HepG2 (cell line): ENCODE results near the gene RCHY1. TPM values are rescaled to one million over a fixed set of nuclear protein-coding genes. Genes with fewer than 3 reads are reported as not detected.

Experiments
- ATM ChIP-seq: fragments of 450-650 bp; IDR thresholded peaks from 2 replicates; pipeline ENCODE4 v1.7.1; 2017; ENCODE audit warnings: mild to moderate bottlenecking, borderline replicate concordance
- CENPX ChIP-seq: sonication (generic); formaldehyde crosslinking; IDR thresholded peaks from 2 replicates; pipeline ENCODE4 v1.9.0; 2021; ENCODE audit warnings: mild to moderate bottlenecking, missing genetic modification reagents, moderate library complexity
- E2F2 ChIP-seq: sonication (generic); formaldehyde crosslinking; IDR thresholded peaks from 2 replicates; pipeline ENCODE4 v1.4.0; 2020; ENCODE audit warnings: missing genetic modification reagents, borderline replicate concordance
- FOXO1 ChIP-seq: sonication (generic); formaldehyde crosslinking; IDR thresholded peaks from 2 replicates; pipeline ENCODE4 v1.4.0; 2020; ENCODE audit warnings: missing genetic modification reagents
- FUBP1 ChIP-seq: sonication (generic); formaldehyde crosslinking; IDR thresholded peaks from 2 replicates; pipeline ENCODE4 v1.5.1; 2020; ENCODE audit warnings: missing genetic modification reagents, mild to moderate bottlenecking, borderline replicate concordance
- GABPB1 ChIP-seq: IDR thresholded peaks from 2 replicates; pipeline ENCODE4 v1.6.1; 2016; ENCODE audit warnings: mild to moderate bottlenecking, missing genetic modification reagents, moderate library complexity, missing compliant biosample characterization
- IKZF1 ChIP-seq: fragments of 450-650 bp; IDR thresholded peaks from 2 replicates; pipeline ENCODE4 v1.7.1; 2016
- IRF1 ChIP-seq: sonication (generic); formaldehyde crosslinking; IDR thresholded peaks from 2 replicates; pipeline ENCODE4 v1.4.0; 2020; ENCODE audit warnings: low read depth, mild to moderate bottlenecking, missing genetic modification reagents
- LCORL ChIP-seq, 2 experiments: fragments of 450-650 bp in 1 of 2; sonication (generic) in 1 of 2; formaldehyde crosslinking in 1 of 2; IDR thresholded peaks; 2 replicates each; pipeline versions ENCODE4 v1.5.0 to v1.6.1; 2017 to 2020; ENCODE audit warnings: antibody characterized with exemption in 1 of 2, missing genetic modification reagents in 1 of 2
- MBNL3 ChIP-seq: fragments of 250-450 bp; sonication (Bioruptor Pico); conservative IDR thresholded peaks from 2 replicates; pipeline ENCODE4 v1.8.0; 2022; ENCODE audit warnings: mild to moderate bottlenecking, inconsistent platforms
- MTF1 ChIP-seq: sonication (generic); formaldehyde crosslinking; IDR thresholded peaks from 2 replicates; pipeline ENCODE4 v1.5.0; 2020; ENCODE audit warnings: missing genetic modification reagents
- NCOA2 ChIP-seq: sonication (generic); formaldehyde crosslinking; IDR thresholded peaks from 2 replicates; pipeline ENCODE4 v1.8.0; 2022; ENCODE audit warnings: inconsistent platforms
- NFYB ChIP-seq: sonication (generic); formaldehyde crosslinking; IDR thresholded peaks from 2 replicates; pipeline ENCODE4 v1.4.0; 2020; ENCODE audit warnings: missing genetic modification reagents
- RFX3 ChIP-seq: IDR thresholded peaks from 2 replicates; pipeline ENCODE4 v1.6.1; 2016; ENCODE audit warnings: missing biosample characterization, missing genetic modification reagents
- STAT5B ChIP-seq: sonication (generic); formaldehyde crosslinking; IDR thresholded peaks from 2 replicates; pipeline ENCODE4 v1.4.0; 2020; ENCODE audit warnings: missing genetic modification reagents
- THAP11 ChIP-seq: IDR thresholded peaks from 2 replicates; pipeline ENCODE4 v1.6.1; 2016; ENCODE audit warnings: missing biosample characterization, missing genetic modification reagents
- TOE1 ChIP-seq: sonication (generic); formaldehyde crosslinking; IDR thresholded peaks from 2 replicates; pipeline ENCODE4 v1.4.0; 2020; ENCODE audit warnings: mild to moderate bottlenecking, missing genetic modification reagents
- TP53 ChIP-seq: sonication (generic); formaldehyde crosslinking; conservative IDR thresholded peaks from 2 replicates; pipeline ENCODE4 v1.4.0; 2020; ENCODE audit warnings: missing genetic modification reagents
- TRIM24 ChIP-seq: sonication (generic); formaldehyde crosslinking; IDR thresholded peaks from 2 replicates; pipeline ENCODE4 v1.8.0; 2022; ENCODE audit warnings: mild to moderate bottlenecking, missing genetic modification reagents
- ZBED4 ChIP-seq: sonication (generic); formaldehyde crosslinking; IDR thresholded peaks from 2 replicates; pipeline ENCODE4 v1.4.0; 2020; ENCODE audit warnings: missing genetic modification reagents, borderline replicate concordance
- ZNF562 ChIP-seq: sonication (generic); formaldehyde crosslinking; IDR thresholded peaks from 2 replicates; pipeline ENCODE4 v1.8.0; 2022; ENCODE audit warnings: missing genetic modification reagents, borderline replicate concordance
- ZNF678 ChIP-seq: sonication (generic); formaldehyde crosslinking; IDR thresholded peaks from 2 replicates; pipeline ENCODE4 v1.4.0; 2020; ENCODE audit warnings: mild to moderate bottlenecking, missing genetic modification reagents
- polyA plus RNA-seq, 8 experiments: library from polyadenylated mRNA; depleted of rRNA in 3 of 8; stranded (reverse) in 7 of 8; unstranded in 1 of 8; fragments of >200 nt; fragmentation: Illumina TruSeq in 4 of 8; extraction: Trizol in 4 of 8; gene quantifications; 2 replicates each; pipeline versions ENCODE4 v1.2.1 to v1.2.3, GENCODE V29; 2011 to 2016; ENCODE audit warnings: low read depth in 4 of 8, missing spikeins in 1 of 8, mixed read lengths in 1 of 8; ENCODE audit not compliant: insufficient read depth in 1 of 8
- total RNA-seq, 5 experiments: library from RNA; depleted of rRNA; stranded (reverse); fragments of >200 nt; fragmentation: Illumina TruSeq; extraction: Trizol; gene quantifications; 2 replicates each; pipeline ENCODE4 v1.2.3, GENCODE V29; 2016; ENCODE audit warnings: low read depth in 1 of 5

Gene RCHY1
- total and polyA plus RNA-seq, 2 of the 13 experiments (the other 11 are each of a cell fraction or from before 2014, with no cell fraction given): 19.9 to 30.5 TPM

DNA sequence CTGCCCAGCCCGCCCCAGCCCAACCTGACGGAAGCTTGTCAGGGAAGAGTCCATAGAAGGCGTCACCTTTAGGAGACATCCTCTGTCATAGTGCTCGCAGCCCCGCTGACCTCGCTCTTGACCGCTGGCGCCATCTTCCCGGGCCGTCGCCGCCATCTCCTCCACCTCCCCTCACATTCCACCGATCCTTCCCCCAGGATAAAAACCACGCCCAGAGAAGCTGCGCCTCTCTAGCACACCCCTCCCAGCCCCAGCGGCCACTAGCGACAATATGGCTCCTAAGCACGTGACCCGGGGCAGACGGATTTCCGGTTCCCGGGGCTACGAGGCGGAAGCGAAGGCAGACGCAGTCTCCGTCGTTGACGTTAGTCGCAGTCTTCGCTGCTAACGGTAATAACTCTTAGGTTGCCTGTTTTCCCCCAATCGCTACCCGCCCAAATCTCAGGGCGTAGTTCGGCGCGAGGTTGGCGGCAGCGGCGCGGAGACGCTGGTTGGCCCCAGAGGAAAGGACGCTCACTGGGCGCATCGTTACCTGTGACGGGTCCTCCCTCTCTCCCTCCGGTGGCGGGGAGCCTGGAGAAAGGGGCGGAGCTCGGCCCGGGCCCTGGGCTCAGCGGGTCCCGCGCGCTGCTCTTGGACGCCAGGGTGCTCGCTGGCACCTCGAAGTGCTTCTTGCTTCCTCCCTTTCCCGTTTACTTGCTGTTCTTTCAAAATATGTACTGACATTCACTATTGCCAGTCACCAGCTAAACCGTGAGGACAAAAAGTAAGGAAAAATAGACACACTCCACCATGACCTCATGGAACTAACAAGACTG, at the start of gene RCHY1, which contains the start of gene THAP6 (continued):
- peak; percentile 66 for TF ChIP-seq ZBED4 (CRISPR knock-in tag)
- no peak for TF ChIP-seq TP53 (CRISPR knock-in tag)
- no peak for TF ChIP-seq IKZF1
- TF ChIP-seq LCORL (IDR thresholded peaks at IDR 0.05): 0 out of 2 replicates have a peak, but pooled peaks have one; percentile 18
- TF ChIP-seq LCORL (CRISPR knock-in tag; IDR thresholded peaks at IDR 0.05): peak; percentile 85
- no peak for TF ChIP-seq FUBP1 (CRISPR knock-in tag)
- TF ChIP-seq STAT5B (CRISPR knock-in tag): no peak
- TF ChIP-seq CENPX (CRISPR knock-in tag): no peak
- peak; percentile 54; the same call in 1 of the 2 replicates for TF ChIP-seq NFYB (CRISPR knock-in tag)
- peak; percentile 43; the same call in 1 of the 2 replicates for TF ChIP-seq NCOA2 (CRISPR knock-in tag)
- TF ChIP-seq MBNL3 (CRISPR knock-in tag): no peak
- no peak for TF ChIP-seq ZNF562 (CRISPR knock-in tag)
- no peak for TF ChIP-seq TRIM24 (CRISPR knock-in tag)
- no peak for TF ChIP-seq MTF1 (CRISPR knock-in tag)
- TF ChIP-seq RFX3: 0 out of 2 replicates have a peak, but pooled peaks have one; percentile 0
- no peak for TF ChIP-seq IRF1 (CRISPR knock-in tag)
- 0 out of 2 replicates have a peak, but pooled peaks have one; percentile 47 for TF ChIP-seq TOE1 (CRISPR knock-in tag)
- peak; percentile 99 for TF ChIP-seq GABPB1
- no peak for TF ChIP-seq ZNF678 (CRISPR knock-in tag)
- TF ChIP-seq THAP11 (CRISPR knock-in tag): peak; percentile 93
- no peak; the same call in 1 of the 2 replicates for TF ChIP-seq E2F2
- TF ChIP-seq ATM: no peak
- peak; percentile 72 for TF ChIP-seq FOXO1 (CRISPR knock-in tag)
